H1 (cell line): ENCODE results near the gene MAGI2. TPM values are rescaled to one million over a fixed set of nuclear protein-coding genes. Genes with fewer than 3 reads are reported as not detected.

Experiments
- CTCF ChIA-PET: fragments of 300-600 bp; sonication (Branson Sonifier 250); formaldehyde crosslinking; loops from one replicate; lab custom pipeline; 2021; ENCODE audit not compliant: partially characterized antibody; lab: Charles Lee
- POLR2A ChIA-PET: fragments of 300-600 bp; sonication (Branson Sonifier 250); formaldehyde crosslinking; loops from one replicate; lab custom pipeline; 2021; ENCODE audit warnings: inconsistent platforms; ENCODE audit not compliant: partially characterized antibody; lab: Charles Lee
- DNase-seq, 2 experiments: peaks; one replicate each; pipeline versions ENCODE4 v3.0.0 to v3.0.0-alpha.2; 2010 to 2022; ENCODE audit warnings: low spot score in 2 of 2, low read depth in 1 of 2, mixed read lengths in 1 of 2
- FAIRE-seq: peaks from 2 replicates; lab custom pipeline; 2011; peaks lifted over from hg19 to GRCh38; lab: Jason Lieb, UNC
- H2AFZ ChIP-seq: 2 replicates; pipeline ENCODE4 v1.8.1; 2012; ENCODE audit warnings: low read length, inconsistent platforms
- H2AK5ac ChIP-seq: 2 replicates; pipeline ENCODE4 v1.6.1; 2013; ENCODE audit warnings: low read depth, low read length
- H2BK120ac ChIP-seq: replicated peaks from 2 replicates; pipeline ENCODE3; 2013; ENCODE audit warnings: low read depth, low read length, inconsistent platforms
- H2BK12ac ChIP-seq: 2 replicates; pipeline ENCODE4 v1.6.1; 2013; ENCODE audit warnings: low read depth, low read length
- H2BK15ac ChIP-seq: 2 replicates; pipeline ENCODE4 v1.6.1; 2013; ENCODE audit warnings: low read length
- H2BK20ac ChIP-seq: 2 replicates; pipeline ENCODE4 v1.6.1; 2013; ENCODE audit warnings: low read length
- H2BK5ac ChIP-seq: 2 replicates; pipeline ENCODE4 v1.6.1; 2013; ENCODE audit warnings: low read depth, low read length
- H3K14ac ChIP-seq: 2 replicates; pipeline ENCODE4 v1.6.1; 2013; ENCODE audit warnings: inconsistent platforms; ENCODE audit not compliant: insufficient read length
- H3K18ac ChIP-seq: 2 replicates; pipeline ENCODE4 v1.6.1; 2013; ENCODE audit warnings: low read length; ENCODE audit errors: extremely low read depth
- H3K23ac ChIP-seq: 2 replicates; pipeline ENCODE4 v1.6.1; 2013; ENCODE audit warnings: inconsistent platforms; ENCODE audit not compliant: insufficient read length
- H3K23me2 ChIP-seq: 2 replicates; pipeline ENCODE4 v1.6.1; 2013; ENCODE audit warnings: low read depth, low read length
- H3K27ac ChIP-seq: 2 replicates; pipeline ENCODE4 v1.6.1; 2011; ENCODE audit warnings: low read depth, low read length, inconsistent platforms
- H3K27me3 ChIP-seq, 4 experiments: replicated peaks in 1 of 4; 1 replicate in 1 of 4; 2 replicates in 3 of 4; pipeline versions ENCODE4 v1.6.1 to v1.8.1; 2011 to 2013; ENCODE audit warnings: low read length in 3 of 4, mild to moderate bottlenecking in 3 of 4, inconsistent platforms in 2 of 4, mixed read lengths in 2 of 4, moderate library complexity in 1 of 4; ENCODE audit not compliant: control insufficient read depth in 3 of 4, insufficient read depth in 3 of 4; ENCODE audit errors: extremely low read depth in 1 of 4
- H3K36me3 ChIP-seq, 4 experiments: 2 replicates each; pipeline versions ENCODE4 v1.6.1 to v1.8.1; 2011 to 2013; ENCODE audit warnings: mild to moderate bottlenecking in 4 of 4, low read length in 3 of 4, moderate library complexity in 2 of 4, control low read depth in 1 of 4, inconsistent platforms in 1 of 4; ENCODE audit not compliant: insufficient read depth in 4 of 4, control insufficient read depth in 2 of 4
- H3K4ac ChIP-seq: replicated peaks from 2 replicates; pipeline ENCODE3; 2013; ENCODE audit warnings: low read length, low read depth, mixed read lengths, inconsistent platforms; ENCODE audit not compliant: insufficient read length
- H3K4me1 ChIP-seq, 4 experiments: replicated peaks in 1 of 4; 1 replicate in 1 of 4; 2 replicates in 3 of 4; pipeline versions ENCODE4 v1.6.1 to v1.8.1; 2011 to 2013; ENCODE audit warnings: low read length in 3 of 4, inconsistent platforms in 2 of 4, mixed read lengths in 1 of 4; ENCODE audit not compliant: insufficient read depth in 4 of 4, control insufficient read depth in 3 of 4
- H3K4me2 ChIP-seq, 2 experiments: 2 replicates each; pipeline versions ENCODE4 v1.6.1 to v1.8.1; 2011 to 2013; ENCODE audit warnings: low read depth in 2 of 2, low read length in 2 of 2, control low read depth in 1 of 2, inconsistent platforms in 1 of 2, mild to moderate bottlenecking in 1 of 2; ENCODE audit not compliant: insufficient read depth in 1 of 2
- H3K4me3 ChIP-seq, 4 experiments: fragments of 200-600, 300-600 bp in 1 of 4; sonication (generic), shearing (Covaris generic), sonication (Bioruptor Twin) in 1 of 4; 2 replicates each; pipeline versions ENCODE4 v1.5.1 to v1.8.1; 2011 to 2016; ENCODE audit warnings: low read length in 4 of 4, low read depth in 3 of 4, control low read depth in 2 of 4, inconsistent platforms in 2 of 4, mild to moderate bottlenecking in 2 of 4, mixed read lengths in 1 of 4, moderate library complexity in 1 of 4; ENCODE audit not compliant: insufficient read depth in 2 of 4; ENCODE audit errors: extremely low read depth in 1 of 4
- H3K56ac ChIP-seq: replicated peaks from 2 replicates; pipeline ENCODE3; 2013; ENCODE audit warnings: low read depth, mild to moderate bottlenecking, mixed read lengths, low read length, inconsistent platforms; ENCODE audit not compliant: insufficient read length
- H3K79me1 ChIP-seq: 2 replicates; pipeline ENCODE4 v1.6.1; 2013; ENCODE audit warnings: low read depth, low read length, control low read depth
- H3K79me2 ChIP-seq, 2 experiments: 2 replicates each; pipeline versions ENCODE4 v1.6.1 to v1.8.1; 2012 to 2013; ENCODE audit warnings: low read length in 2 of 2, mild to moderate bottlenecking in 2 of 2, inconsistent platforms in 1 of 2; ENCODE audit not compliant: insufficient read depth in 2 of 2, control insufficient read depth in 1 of 2
- H3K9ac ChIP-seq, 4 experiments: replicated peaks in 1 of 4; 1 replicate in 1 of 4; 2 replicates in 3 of 4; pipeline versions ENCODE4 v1.6.1 to v1.8.1; 2011 to 2013; ENCODE audit warnings: low read depth in 3 of 4, low read length in 3 of 4, control low read depth in 2 of 4, mild to moderate bottlenecking in 2 of 4, moderate library complexity in 2 of 4, inconsistent platforms in 1 of 4; ENCODE audit errors: extremely low read depth in 1 of 4
- H3K9me3 ChIP-seq, 2 experiments: 2 replicates each; pipeline versions ENCODE4 v1.6.1 to v1.8.1; 2012 to 2013; ENCODE audit warnings: mild to moderate bottlenecking in 2 of 2, moderate library complexity in 2 of 2, control low read depth in 1 of 2, inconsistent platforms in 1 of 2, low read depth in 1 of 2, low read length in 1 of 2, mixed read lengths in 1 of 2; ENCODE audit not compliant: insufficient read depth in 2 of 2
- H4K20me1 ChIP-seq, 2 experiments: replicated peaks in 1 of 2; 2 replicates each; pipeline versions ENCODE3 to v1.8.1; 2011 to 2013; ENCODE audit warnings: inconsistent platforms in 2 of 2, low read length in 2 of 2, mild to moderate bottlenecking in 1 of 2; ENCODE audit not compliant: insufficient read depth in 2 of 2, control insufficient read depth in 1 of 2
- H4K5ac ChIP-seq: 2 replicates; pipeline ENCODE4 v1.6.1; 2013; ENCODE audit warnings: low read length, low read depth, mixed read lengths, inconsistent platforms; ENCODE audit not compliant: insufficient read length
- H4K8ac ChIP-seq: 2 replicates; pipeline ENCODE4 v1.8.0; 2013; ENCODE audit warnings: mild to moderate bottlenecking, moderate library complexity, low read length, inconsistent platforms; ENCODE audit not compliant: insufficient read depth; ENCODE audit errors: extremely low read depth
- H4K91ac ChIP-seq: replicated peaks from 2 replicates; pipeline ENCODE3; 2013; ENCODE audit warnings: low read length, mixed read lengths, inconsistent platforms; ENCODE audit not compliant: insufficient read length
- CREB1 ChIP-seq: IDR thresholded peaks from 2 replicates; pipeline ENCODE4 v1.6.1; 2012; ENCODE audit warnings: inconsistent platforms
- HDAC6 ChIP-seq: IDR thresholded peaks from one replicate; pipeline ENCODE4 v1.7.1; 2012; ENCODE audit warnings: low read depth, mild to moderate bottlenecking, inconsistent platforms, low read length, moderate library complexity
- JUN ChIP-seq: IDR thresholded peaks from 2 replicates; pipeline ENCODE4 v1.6.1; 2011; ENCODE audit warnings: low read depth, mild to moderate bottlenecking, improper control_type of control experiment, low read length
- PHF8 ChIP-seq: fragments of 200-600 bp; sonication (generic); conservative IDR thresholded peaks from 2 replicates; pipeline ENCODE4 v1.7.1; 2012; ENCODE audit warnings: low read depth, mild to moderate bottlenecking, inconsistent platforms, low read length, moderate library complexity
- WGBS, 2 experiments: shearing (Covaris generic) in 1 of 2; methylation state at CpG; one replicate each; pipeline versions ENCODE4 v1.1.6 to v1.1.7; 2013 to 2015; ENCODE audit warnings: low lambda C conversion rate in 2 of 2, mixed read lengths in 2 of 2, inconsistent platforms in 1 of 2, low coverage in 1 of 2, missing lambda C conversion rate in 1 of 2; ENCODE audit not compliant: insufficient replicate concordance in 2 of 2, insufficient coverage in 1 of 2, insufficient read length in 1 of 2; ENCODE audit errors: extremely low coverage in 1 of 2, missing lambda C conversion rate in 1 of 2; 5-methylcytosine and 5-hydroxymethylcytosine counted together
- polyA plus RNA-seq, 7 experiments: library from polyadenylated mRNA; depleted of rRNA in 3 of 7; stranded (reverse) in 5 of 7; unstranded in 2 of 7; fragments of >200 nt in 5 of 7; fragments of 200-250 nt in 2 of 7; gene quantifications; 1 replicate in 5 of 7; 2 replicates in 1 of 7; 4 replicates in 1 of 7; pipeline versions ENCODE4 v1.2.1 to v1.2.3, GENCODE V29; 2011 to 2013; ENCODE audit warnings: missing spikeins in 2 of 7, mixed read lengths in 2 of 7
- total RNA-seq: library from RNA; stranded (reverse); fragmentation: NEBNext Ultra II Directional; extraction: Animal tissue kit (Norgen Biotek cat#: 25700); gene quantifications from 2 replicates; pipeline ENCODE4 v1.2.1, GENCODE V29; 2021

MAGI2 gene
- total and polyA plus RNA-seq, 2 of the 8 experiments (the other 6 are each of a cell fraction or from before 2014, with no cell fraction given) = 6.0 to 27.3 TPM

GRCh38 chr7:78168865-78169264, 1284.6 kb downstream of the MAGI2 start:
- Histone ChIP-seq H3K9me3 (no peaks in the 10 kb centered on the region), H3K27ac (no peak overlapping the region), H3K56ac (no peak overlapping the region), H2BK12ac (no peak overlapping the region), H3K18ac (no peak overlapping the region), H3K4ac (no peak overlapping the region), H3K79me2 (no peaks in the 10 kb centered on the region), H3K9ac (no peak overlapping the region), H3K79me1 (0 out of 2 replicates have a peak, but pooled peaks cover 2% of the 10 kb centered on the region), H3K4me3 (no peak overlapping the region), H3K4me2 (no peak overlapping the region), H2BK120ac (no peak overlapping the region), H4K8ac (no peak overlapping the region), H3K14ac (no peak overlapping the region), H4K91ac (no peak overlapping the region), H2BK15ac (no peak overlapping the region), H3K23ac (no peak overlapping the region), H3K27me3 (no peaks in the 10 kb centered on the region), H2BK5ac (no peak overlapping the region), H2AFZ (no peak overlapping the region), H4K5ac (no peak overlapping the region), H2AK5ac (no peak overlapping the region), H3K23me2 (no peaks in the 10 kb centered on the region), H3K4me1 (peaks cover 8 to 28% (median 18%) of the 10 kb centered on the region in 4 experiments; a peak in 6 of 7 replicates), H4K20me1 (no peaks in the 10 kb centered on the region), H2BK20ac (no peak overlapping the region), H3K36me3 (peaks cover 0 to 3% (median 2%) of the 10 kb centered on the region in 4 experiments; a peak in 3 of 8 replicates)
- ChIA-PET POLR2A (no interaction called here), CTCF (interaction anchor here (1.3 to 1.6 kb wide), 2 partner anchors 9 to 35 kb away, joined by 3 read pairs; no protein-coding TSS in a partner anchor)
- 83% methylated on average over 2 of the region's 2 CpGs; no CpG with 5 or more reads in 1 of the 2 experiments for WGBS, 2 experiments
- DNase-seq = no peak
- FAIRE-seq = no peak
- TF ChIP-seq PHF8 (no peak), CREB1 (no peak), JUN (no peak), HDAC6 (no peak)
